NCI-H2196 treated with DMSO at 0.1 percent for 48 hours (cell line): ENCODE measurements around the gene TP53I11.

Experiments used
- DNase-seq: peaks from one replicate; lab custom pipeline; 2025; ENCODE audit not compliant: unreplicated experiment; lab: John Stamatoyannopoulos, UW

The TP53I11 gene

DNA sequence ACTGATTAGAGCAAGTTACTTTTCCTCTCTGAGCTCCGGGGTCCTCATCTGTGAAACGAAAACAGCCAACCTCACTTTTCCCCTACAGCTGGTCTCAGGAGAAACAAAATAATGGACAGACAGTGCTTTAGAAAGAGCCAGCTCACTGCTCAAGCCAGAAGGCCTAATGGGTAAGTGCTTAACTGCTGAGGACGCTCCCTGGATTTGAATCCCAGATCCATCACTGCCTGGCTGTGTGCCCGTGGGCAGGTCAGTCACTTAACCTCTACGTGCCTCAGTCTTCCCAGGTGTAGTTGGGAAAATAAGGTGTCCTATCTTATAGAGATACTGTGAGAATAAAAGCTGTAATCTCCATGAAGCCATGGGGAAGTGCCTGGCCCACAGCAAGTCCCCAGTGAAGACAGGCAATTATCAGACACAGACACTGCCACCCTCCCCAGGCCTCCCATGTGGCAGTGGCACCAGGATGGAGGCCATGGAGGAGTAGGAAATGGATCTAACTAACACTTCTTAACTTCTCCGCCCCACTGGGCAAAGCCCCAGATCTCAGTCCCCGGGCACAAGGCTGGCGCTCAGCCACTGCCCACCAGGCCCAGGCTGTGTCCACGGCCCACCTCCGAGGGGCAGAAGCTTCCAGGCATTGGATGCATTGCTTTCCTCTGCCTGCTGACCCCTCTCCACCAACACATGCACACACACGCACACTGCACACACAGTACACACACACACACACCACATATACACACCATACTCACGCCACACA lies 9.2 kb downstream of the TP53I11 start:
- DNase-seq: no peak

DNA sequence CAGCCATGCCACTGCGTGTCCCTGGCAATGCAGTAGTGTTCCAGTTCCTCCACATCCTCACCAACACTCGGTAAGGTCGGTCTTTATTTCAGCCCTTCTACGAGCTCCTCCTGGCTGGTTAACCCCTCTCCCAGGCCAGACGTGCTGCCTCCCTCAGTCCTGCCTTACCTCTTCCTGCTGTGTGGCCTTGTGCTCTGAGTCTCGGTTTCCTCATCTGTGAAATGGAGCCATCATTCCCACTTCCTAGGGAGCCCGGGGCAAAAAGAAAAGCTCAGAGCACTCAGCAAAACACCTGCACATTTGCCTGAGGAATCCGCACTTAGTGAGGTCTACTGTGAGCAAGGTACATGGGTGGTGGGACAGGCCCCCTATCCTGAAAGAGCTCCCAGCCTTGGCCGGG lies 9.8 kb downstream of the TP53I11 start:
- no peak for DNase-seq

DNA sequence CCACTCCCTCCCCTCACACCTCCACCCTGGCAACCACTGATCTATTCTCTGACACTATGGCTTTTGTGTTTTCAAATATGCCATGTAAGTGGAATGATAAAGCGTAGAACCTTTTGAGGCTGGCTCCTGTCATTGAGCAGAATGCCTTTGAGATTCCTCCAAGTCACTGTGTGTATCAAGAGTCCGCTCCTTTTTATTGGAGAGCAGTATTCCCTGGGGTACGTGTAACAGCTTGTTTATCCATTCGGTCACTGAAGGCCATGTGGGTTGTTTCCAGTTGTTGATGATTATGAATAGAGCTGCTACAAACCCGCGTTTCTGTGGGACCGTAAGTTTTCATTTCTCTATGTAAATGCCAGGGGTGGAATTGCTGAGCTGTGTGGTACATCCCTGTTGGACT lies 10.3 kb downstream of the TP53I11 start:
- no peak for DNase-seq

DNA sequence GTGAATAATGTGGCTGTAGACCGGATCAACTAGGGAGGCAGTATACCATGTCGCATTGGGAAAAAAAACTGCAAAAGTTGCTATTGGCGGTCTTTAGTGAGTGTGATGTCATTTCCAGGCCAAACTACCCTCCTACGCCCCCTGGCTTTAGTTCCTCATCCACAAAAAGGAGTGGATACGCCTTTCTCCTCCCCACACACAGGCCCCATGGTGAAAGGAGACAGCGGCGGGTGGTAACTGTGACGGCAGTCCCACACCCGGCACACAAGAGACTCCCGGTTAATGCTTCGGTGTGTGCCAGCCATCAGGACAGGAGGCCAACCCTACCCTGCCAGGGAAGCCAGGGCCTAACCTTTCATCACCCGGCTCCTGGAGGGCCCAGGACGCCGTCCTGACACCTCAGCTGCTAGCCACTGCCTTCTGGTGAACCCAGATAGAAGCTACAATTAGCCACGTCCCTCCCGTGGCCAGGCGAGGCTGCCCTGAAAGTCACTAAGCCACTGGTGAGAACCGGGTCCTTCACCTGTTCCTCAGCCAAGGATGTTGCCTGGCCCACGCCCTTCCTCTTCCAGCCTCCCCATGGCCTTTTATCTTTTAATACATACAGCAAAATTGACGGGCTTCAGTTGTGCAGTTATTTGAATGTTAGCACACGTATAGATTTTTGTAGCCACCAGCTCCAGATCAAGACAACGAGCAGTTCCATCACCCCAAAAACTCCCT lies 10.8 kb downstream of the TP53I11 start:
- DNase-seq: no peak

DNA sequence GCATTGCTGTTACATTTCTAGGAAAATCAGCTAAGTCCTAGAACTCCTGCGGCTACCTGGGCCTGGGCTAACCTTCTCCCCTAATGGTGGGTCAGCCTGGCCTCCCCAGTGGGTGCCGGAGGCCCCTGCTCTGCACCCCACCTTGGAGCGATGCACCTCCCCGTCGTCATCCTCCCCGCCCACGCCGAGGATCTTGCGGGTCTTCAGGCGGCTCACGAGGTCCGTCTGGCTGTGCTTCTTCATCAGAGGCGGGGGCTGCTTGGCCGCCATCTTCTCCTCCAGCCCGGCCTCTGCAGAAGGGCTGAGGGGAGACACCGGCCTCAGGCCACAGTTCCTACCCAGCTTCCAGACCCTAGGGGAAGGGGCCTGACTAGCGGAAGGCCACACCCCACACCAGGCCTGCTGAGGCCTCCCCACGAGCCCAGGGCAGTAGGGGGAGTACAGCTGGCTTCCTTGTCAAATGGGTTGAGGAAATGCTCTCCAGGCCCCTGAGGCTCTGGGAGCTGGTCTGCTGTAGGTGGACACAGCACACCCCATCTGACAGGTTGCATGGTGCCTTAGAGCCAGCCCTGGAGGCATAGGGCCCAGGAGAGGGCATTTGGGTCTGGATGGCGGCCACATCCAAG lies 12.5 kb downstream of the TP53I11 start:
- no peak for DNase-seq

DNA sequence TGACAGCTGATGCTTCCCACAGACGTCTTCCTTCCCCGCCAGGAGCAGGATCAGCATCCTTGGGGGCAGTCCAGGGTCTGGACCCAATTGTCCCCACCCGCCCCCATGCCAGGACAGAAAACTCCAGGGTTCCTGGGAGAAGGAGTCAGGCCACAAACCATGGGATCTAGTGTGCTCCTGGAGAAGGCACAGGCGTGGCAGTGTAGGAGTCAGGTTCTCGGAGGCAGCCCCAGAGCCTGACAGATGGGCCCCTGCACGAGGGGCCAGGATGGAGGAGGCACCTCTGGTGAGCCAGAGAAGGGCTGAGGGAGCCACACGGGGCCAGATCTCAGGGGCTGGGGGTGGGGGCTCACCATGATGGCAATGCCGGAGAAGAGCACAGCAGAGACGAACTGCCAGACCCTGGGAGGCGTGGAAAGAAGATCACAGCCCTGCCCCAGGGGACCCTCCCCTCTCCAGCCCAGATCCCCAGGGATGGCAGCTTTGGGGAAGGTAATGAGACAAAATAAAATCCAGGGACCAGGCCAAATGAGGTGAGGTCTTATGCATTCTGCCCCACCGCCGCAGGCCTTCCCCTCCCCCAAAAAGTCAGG lies 13.6 kb downstream of the TP53I11 start:
- DNase-seq: no peak

DNA sequence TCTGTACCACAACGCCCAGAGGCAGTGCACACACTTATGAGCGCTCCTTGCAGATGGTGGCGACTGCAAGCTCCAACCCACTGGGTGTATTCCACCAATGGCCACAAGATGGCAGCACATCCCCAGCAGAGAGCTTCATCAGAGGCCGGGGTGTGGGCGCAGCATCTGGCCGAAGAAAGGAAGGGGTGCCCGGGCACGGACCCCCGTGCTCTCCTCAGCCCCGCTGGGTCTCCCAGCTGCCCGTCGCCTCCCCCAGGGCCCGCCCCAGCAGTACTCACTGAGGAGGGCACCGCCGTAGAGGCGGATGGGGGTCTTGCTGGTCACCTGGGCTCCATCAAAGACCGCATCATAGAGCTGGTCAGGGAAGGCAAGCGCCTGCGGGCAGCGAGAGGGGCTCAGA lies 14.2 kb downstream of the TP53I11 start:
- peak; percentile 34 for DNase-seq

DNA sequence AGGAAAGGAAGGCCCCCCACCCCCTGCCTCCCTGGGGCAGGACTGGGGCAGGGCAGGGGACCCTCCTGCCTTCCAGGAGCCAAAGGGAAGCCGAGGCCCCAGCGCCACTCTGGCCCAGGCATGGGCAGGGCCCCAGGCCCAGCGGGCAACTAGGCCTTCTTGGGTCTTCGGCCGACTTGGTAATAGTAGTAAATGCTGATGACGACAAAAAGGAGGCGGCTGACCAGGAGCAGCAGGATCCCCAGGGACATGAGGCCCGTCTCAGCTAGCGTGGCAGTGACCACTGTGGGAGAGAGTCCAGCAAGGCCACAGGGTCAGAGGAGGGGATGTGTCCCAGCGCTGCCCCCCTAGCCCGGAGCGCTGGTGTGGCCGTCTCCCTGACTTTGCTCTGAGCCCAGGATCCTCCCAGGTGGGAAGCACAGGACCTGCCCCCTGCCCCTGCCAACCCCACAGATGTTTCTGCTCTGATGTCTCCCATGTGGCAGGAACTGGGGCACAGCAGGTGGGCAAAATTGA lies 15.9 kb downstream of the TP53I11 start:
- DNase-seq: no peak

DNA sequence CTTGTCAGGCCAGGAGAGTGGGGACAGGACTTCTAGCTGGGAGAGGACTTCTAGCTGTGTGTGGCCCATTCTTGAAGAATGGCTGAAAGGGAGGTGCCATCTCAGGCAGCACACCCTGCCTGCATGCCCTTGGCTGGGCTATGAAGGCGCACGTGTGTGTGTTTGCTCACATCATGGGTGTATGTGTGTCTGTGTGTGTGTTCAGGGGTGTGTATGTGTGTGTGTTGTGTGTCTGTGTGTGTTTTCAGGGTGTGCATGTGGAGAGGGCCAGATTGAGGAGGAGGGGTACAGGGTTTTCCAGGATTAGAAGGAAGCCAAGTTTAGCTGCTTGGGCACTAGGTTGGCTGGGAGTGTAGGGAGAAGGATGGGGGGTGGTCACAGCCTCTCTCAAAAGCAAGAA lies 16.6 kb downstream of the TP53I11 start:
- DNase-seq: no peak

DNA sequence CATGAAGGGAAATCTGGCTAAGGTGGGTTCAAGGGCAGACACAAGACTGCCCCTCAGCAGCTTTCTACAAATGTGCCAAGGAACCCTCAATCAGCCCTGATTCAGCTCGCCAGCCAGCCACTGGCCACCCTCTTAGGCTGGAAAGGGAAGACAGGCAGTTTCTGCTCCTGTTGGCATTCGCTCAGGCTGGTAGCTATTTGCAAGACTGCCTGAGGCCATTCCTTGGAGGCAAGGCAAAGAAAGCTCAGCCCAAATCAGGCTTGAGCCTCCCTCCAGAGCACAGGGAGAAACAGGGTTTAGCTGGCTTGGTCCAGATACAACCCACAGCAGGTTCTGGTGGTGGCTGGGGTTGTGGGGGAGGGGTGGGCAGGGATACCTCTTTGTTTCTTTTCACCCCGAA lies 19.2 kb downstream of the TP53I11 start:
- no peak for DNase-seq

DNA sequence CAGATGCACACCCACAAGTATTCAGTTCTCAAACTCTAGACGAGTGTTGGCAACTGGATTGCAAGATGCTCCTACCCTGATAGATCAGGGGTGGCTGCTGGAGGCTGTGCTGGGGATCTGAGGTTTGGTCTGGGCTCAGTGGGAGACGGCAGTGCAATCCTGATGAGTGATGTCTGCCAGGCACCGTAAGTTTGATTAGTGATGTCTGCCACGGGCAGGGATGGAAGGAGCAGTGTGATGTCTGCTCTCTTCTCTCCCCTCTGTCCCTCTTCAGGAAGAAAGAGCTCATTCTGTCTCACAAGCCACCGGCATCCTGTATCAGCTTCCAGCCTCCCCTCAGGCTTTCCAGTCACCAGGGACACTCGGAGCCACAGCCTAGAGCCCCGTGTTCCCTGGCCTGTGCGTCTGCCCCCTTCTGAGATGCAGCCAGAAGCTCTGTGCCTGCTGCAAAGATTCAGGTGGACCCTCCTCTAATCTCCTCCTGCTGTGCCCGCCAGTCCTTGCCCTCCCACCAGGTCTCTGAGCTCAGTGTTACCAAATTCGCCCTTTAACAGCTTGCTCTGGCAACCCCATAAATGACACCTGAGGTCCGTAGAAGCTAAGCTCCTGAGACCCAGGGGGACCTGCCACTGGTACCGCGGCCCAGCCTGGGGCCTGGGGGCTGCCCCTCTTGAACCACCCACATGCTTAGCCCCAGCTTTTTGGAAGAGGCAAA lies 19.9 kb downstream of the TP53I11 start:
- DNase-seq: no peak

DNA sequence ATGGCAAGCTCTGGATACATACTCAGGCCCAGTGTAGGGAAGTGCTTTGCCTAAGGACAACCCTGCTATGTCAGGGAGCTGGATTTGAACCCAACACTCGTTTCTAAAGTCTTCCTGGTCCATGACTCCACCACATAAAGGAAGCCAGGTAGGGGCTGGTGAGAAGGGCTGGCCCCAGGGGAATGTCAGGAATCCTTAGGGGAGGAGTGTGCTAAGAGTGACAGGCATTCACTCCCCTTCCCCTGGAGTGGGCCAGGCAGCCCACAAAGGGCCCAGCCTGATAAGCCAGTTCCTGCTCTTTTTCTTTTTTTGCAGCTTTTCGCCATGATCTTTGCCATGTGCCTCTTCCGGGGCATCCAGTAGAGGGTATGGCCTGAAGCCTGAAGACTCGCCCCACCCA lies 21.9 kb downstream of the TP53I11 start:
- DNase-seq: no peak

DNA sequence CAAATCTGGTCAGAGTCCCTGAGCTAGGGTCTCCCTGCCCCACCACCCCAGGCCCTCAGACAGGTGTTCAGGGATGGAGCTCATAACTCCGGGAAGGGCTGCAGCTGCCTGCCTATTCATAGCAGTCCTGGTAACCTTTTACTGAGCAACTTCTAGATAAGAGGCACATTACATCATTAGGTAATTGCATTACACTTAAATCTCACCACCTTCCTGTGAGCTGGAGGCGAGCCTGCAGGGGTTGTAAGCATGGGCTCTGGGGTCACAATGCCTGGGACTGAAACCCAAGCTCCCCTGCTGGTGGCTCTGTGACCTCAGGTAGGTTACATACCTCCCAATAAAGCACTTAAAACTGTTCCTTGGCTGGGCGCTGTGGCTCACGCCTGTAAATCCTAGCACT lies 22.5 kb downstream of the TP53I11 start:
- no peak for DNase-seq

DNA sequence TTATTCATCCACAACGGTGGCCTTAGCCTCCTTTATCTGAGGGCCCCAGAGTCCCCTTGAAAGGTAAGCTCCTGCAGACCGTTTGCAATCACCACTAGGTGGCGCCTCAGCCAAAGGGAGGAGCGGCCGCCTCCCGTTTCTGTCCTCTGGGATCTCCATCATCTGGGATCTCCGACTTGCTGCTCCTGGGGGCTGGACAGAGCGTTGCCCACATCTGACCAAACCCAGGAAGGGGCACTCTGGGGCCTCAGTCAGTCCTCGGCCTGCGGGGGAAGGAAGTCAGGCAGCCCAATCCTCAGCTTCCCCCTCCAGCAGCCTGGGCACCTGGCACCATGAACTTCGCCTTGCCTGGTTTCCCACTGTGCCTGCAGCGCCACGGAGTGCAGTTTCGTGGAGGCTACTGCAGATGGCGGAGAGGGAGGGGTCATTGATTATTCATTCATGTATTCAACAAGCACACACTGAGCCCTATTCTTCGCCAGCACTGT lies 23.5 kb downstream of the TP53I11 start:
- peak; percentile 41 for DNase-seq

DNA sequence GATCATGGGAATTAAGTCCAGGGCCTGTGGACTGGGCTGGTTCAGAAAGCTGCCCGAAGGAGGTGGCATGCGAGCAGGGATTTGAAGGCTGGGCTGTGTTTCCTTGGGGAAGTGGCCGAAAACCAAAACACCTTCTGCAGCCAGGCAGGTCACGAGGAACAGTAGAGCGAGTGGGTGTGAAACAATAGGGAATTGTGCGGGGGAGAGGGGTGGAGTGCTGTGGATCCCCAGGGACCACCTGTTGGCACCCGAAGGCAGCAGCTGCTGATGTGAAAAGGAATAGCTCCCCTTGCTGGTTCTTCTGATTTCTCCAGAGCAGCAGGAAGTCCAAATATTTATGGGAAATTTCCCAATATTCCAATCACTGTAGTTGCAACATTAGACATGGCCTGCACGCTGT lies 24.6 kb downstream of the TP53I11 start:
- no peak for DNase-seq

DNA sequence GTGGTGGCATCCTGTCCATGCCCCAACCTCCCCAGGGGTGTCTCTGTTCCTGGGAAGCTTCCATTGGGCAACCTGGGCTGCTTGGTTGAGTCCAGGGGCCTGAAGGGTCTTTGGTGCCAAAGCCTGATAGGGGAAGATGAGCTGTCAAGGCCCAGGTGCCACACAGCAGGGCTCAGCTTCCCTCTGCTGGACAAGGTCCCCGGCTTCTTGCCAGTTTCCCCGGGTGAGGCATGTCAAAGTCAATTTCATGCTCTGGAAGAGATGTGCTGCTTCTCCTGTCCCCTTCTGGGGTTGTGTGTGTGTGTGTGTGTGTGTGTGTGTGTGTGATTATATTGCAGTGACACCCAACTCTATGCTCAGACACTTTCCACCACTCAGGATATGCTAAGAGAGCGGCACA lies 26.9 kb downstream of the TP53I11 start:
- no peak for DNase-seq

DNA sequence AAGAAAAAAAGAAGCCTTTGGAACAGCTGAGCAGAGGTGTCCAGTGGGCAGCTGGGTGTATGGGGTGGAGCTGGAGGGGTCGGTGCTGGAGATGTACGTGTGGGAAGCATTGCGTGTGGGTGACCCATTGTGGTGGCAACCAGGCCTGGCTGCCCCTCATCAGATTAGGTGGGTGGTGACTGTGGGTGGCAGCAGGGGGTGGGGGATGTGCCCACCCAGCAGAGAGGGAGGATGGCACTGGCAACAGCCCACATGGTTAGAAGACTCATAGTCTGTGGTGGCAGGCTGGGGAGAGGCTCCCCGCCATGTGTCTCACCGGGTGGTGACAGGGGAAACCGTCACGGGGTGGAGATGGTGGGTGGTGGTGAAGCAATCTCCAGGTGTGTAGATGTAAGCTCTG lies 27.6 kb downstream of the TP53I11 start:
- no peak for DNase-seq

DNA sequence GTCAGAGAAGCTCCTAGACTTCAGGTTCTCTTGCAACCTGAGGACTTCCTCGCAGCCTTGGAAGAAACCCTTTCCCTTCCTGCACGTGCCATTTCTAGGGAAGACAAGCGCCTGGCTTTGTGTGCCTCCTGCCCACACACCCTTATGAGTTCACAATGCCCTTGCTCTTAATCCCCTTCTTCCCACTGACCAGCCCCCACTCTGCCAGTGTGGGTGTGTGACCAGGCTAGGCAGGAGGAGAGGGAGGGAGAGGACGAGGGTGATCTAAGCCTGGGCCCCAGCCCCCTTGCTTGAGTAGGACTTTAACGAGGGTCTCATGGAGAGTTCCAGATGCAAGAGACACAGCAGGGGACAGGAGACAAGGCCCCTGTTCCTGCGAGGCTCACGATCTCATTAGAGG lies 30.2 kb downstream of the TP53I11 start:
- DNase-seq: no peak

DNA sequence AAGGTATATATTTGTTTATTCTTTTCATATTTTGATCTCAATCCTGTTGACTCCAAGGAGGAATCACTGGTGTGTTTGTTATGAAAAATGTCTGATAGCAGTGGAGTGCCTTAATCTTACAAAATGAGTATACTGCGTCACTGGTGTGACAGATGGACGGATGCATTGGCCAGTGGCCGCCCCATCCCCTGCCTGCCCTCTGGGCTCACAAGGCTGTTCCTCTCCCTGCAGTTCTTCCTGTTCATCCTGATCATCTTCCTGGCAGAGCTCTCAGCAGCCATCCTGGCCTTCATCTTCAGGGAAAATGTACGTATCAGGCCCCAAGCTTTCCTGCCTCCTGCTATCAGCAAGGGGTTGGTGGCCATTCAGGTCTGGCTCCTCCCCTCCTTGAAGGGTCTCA lies 32.9 kb downstream of the TP53I11 start:
- no peak for DNase-seq

DNA sequence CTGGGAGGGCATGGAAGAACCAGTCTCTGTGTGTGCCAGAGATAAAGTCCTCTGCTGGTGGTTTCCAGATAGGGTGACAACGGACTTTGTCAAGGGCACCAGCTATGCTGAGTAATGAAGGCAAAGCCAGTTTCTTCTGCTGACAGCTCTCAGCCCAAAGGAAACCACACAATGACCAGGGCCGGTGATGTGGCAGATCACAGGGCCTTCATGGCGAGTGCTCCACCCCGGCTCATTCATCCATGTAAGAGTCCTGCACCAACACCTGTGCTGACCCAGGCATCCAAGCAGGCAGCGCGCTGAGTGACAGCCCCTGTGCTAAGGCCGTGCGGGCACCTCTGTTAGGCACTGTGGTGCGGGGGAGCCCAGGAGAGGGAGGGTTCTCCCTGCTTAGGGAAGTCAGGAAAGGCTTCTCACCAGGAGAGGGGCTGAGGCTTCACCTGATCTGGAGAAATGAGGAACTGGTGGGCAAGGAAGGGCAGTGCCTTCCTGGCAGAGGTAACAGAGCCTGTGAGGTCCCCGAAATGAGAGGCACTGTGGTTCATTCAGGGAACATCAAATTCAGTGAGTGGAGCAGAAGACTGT lies 33.8 kb downstream of the TP53I11 start:
- DNase-seq: no peak

DNA sequence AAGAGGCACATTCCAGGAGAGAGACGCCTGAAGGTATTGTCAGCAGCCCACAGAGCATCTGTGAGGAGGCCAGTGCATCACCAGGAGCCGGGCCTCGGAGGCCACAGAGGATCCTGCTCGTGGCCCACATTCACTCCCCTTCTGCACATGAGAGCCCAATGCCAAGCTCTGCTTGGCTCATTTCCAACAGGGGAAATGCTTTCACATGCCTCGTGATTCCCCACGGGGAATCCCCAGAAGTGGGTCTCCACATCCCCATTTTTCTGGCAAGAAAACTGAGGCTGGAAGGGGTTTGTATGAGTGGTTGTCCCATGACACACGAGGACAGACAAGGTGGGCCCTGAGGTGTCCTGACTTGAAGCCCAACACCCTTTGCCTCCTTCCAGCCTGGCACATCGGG lies 34.4 kb downstream of the TP53I11 start:
- DNase-seq: no peak
